HG03432 (cell line): ENCODE measurements around the gene EBF3.

Source experiments
- ATAC-seq: cut with Tn5 transposase; IDR thresholded peaks from one replicate; pipeline ENCODE4 v1.9.1; 2021; ENCODE audit warnings: mild to moderate bottlenecking, moderate library complexity; ENCODE audit not compliant: unreplicated experiment

The EBF3 gene

GRCh38 chr10:129960481-129961156, 3.5 kb downstream of the EBF3 start:
- ATAC-seq: no peak

GRCh38 chr10:129959544-129960480, 4.3 kb downstream of the EBF3 start:
- ATAC-seq: no peak

DNA sequence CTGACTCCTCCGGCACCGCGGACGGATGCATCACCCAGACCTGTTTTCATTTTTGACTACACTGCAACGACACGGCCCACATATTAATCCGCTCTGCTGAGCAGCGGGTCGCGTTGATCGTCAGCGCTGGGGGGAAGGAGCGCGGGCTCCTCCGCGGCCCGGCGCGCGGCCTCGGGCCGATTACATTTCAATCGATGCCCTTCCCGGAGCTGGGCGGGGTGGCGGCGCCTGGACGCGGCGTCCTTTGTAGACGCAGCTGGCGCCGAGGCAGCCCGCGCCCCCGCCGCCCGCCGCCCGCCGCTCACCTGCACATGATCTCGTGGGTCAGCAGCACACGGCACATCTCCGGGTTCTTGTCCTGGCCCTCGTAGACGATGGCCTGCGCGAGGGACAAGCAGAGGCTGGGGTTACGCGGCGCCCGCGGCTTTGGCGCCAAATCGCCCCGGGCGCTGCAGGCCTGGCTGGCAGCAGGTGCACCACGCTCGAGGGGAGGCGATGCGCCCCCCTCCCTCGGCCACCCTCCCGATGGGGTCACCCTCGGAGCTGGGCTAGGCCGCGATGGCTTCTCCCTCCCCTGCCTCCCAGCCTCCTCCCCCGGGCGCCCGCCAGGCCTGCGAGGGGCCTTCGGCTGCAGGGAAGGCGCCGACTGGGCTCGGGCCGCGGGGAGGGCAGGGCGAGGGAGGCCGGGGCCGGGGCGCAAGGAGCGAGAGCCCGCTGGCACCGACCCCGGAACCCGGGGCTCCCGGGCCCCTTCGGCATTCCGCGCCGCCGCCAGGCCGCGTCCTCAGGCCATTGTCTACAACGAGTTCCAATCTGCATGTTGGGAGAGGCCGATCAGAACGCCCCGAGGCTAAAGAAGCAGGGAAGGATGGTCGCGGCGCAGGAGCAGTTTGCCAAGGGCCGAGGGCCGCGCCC, 5.2 kb downstream of the EBF3 start:
- ATAC-seq: no peak

DNA sequence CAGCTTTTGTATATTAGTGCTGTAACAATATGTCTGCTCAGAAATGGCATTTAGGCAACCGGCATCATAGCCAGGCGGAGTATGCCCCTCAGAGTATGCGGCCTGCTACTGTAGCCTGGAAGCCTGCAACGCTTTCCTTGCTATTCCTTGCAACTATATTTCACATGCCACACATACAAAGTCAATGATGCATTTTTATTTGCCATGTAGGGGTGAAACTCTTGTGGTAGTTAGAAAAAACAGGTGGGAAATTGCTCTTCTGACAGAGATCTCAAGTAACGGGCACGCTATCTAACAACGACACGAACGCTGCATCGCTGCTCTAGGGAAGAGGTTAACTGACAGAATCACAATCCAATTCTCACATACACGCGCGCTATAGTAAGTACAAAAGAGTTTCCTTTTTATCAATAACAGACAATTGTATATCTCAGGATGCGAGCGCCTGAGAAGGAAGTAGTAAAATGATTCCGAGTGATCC, 5.9 kb downstream of the EBF3 start:
- no peak for ATAC-seq

GRCh38 chr10:129956876-129957673, 7.0 kb downstream of the EBF3 start:
- no peak for ATAC-seq

- no peak for ATAC-seq
These were observed 7.8 kb downstream of the EBF3 start for GRCh38 chr10:129956286-129956670.

DNA sequence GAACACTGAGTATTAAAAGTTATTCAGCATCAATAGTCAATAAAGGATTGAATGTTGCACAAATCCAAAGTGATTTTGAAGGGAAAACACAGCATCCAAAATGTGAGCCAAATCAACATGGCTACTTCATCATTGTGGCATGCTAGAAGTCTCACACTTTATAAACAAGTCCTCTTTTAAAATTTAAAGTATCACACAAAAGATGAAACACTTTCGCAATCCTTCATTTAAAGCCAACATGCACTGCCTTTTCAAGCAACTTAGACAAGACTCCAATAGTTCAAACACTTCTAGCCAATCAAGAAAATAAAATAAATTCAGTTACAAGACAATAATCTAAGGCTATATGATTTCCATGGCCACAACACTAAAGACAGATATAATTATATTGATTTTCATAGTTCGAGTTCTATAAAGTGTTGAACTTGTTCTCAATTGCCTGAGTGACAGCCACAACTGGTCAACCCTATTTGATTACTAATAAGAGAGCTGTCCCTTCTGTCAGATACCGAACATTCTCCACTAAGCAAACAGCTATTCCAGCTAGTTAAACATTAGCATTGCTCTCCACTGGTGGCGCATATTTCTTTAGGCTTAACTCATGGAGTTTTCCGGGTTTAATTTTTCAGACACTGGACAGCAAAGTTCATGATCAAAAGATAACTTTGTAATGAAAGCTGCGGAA, 8.3 kb downstream of the EBF3 start:
- ATAC-seq: no peak

DNA sequence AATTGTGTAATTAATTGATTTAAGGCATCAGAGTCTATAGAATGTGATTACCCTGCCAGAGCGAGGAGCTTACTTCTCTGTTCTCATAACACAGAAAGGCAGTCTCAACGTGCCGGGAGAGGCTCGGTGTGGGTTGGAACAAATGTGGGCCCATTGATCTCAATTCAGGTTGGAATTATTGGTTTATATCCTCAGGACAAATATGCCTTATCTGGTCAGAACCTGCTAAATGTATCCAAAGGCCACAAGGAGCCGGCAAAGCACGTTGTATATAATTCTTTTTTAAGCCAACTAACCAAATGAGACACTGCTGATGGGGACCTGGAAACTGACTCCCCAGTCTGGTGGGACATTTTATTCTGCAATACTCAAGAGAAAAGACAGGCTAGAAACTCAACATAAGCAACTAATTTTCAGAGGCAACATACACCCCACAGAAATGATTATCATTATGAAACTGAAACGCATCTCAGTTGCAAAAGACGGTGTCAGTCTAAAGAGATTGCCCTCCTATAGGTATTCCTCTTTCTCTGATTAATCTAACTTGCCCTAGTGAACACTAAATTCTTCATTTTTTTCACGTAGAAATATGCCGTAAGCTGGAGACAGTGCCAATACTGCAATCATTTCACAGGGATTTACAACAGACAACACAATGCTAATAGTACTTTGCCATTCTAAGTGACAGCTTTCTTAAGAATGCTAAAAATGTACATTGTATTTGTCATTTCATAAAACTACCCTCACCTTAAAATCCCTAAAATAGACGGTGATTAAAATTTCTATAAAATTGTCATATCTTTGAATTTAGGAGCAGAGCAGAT, 9.4 kb downstream of the EBF3 start:
- ATAC-seq: no peak

GRCh38 chr10:129953119-129954051, 10.7 kb downstream of the EBF3 start:
- ATAC-seq: no peak

- no peak for ATAC-seq
These were observed 11.5 kb downstream of the EBF3 start for GRCh38 chr10:129952378-129953118.

DNA sequence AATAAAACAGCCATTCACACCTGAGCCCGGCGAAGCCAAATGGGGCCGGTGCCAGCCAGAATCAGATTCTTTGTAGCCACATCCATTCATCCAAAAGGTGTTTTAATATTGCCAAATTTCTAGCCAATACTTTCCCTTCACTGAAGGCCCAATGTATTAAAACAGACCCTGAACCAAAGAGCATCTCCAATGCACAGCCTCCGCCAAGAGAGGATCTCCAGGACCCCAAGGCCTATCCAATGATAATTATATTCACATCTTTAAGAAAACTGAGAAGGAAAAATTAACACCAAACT, 12.2 kb downstream of the EBF3 start:
- ATAC-seq: no peak

DNA sequence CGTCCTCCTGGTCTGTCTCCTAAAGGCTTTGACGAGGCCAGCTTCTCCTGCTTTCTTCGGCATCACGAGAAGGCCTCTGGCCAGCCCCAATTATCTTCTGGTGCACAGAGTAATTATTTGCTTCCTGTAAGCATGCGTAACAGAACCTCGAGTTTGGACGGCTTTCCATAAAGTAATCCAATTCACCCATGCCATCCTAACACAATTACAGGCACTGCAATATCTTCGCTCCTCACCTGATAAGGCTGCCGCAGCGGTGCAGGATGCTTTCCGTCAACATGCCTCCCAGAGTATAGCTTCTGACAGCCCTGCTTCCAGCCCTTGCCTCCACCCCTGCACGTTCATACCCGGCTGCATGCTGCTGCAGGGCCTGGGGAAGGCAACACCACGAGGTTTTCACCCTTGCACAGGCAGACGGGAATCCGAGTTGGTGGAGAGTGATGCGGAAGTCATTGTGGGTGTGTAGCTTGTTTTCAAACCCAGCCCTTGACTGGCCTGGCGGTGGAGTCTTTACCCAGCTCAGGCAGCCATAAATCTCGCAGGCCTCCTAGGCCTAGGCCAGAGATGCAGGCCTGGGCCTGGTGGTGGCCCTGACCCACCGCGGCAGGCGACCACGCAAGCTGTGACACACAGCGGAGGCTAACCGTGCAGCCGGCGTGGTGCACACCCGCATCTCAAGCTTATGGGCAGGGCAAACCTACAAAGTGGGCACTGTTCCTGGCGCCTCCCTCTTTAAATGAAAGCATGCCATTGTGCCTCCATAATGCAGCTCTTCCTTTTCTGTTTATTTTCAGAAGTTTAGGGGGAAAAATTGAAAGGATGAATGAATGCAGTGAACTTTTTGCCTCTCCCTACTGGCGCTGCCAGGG, 12.7 kb downstream of the EBF3 start:
- no peak for ATAC-seq

GRCh38 chr10:129950676-129951075, 13.4 kb downstream of the EBF3 start:
- no peak for ATAC-seq

DNA sequence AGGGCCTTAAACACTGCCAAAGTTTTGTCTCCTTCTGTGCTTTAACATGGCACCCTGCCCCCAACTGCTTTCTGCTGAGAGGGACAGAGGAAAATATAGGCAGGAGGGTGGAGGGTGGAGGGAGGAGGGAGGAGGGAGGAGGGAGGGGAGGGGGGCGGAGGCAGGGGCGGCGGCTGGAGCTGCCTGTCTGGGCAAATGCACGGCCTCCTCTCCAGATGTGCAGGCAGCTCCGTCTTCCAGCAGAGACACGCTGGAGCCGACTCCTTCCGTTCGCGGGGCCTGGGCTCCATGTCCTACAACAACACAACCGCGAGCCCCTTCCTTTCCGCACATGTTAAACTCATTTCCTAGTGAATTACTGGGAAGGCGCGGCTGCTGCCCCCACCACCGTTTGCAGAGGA, 14.2 kb downstream of the EBF3 start:
- no peak for ATAC-seq

GRCh38 chr10:129949411-129949810, 14.7 kb downstream of the EBF3 start:
- ATAC-seq: no peak

GRCh38 chr10:129946859-129947258, 17.2 kb downstream of the EBF3 start:
- ATAC-seq: no peak
